GM12878 (cell line): ENCODE results near the gene FGF14. TPM values are rescaled to one million over a fixed set of nuclear protein-coding genes. Genes with fewer than 3 reads are reported as not detected.

ENCODE experiments used
- ATAC-seq: fragments of 200-7000 bp; cut with Tn5 transposase; 3 replicates; pipeline ENCODE4 v1.9.1; 2020; ENCODE audit warnings: mild to moderate bottlenecking, moderate library complexity
- BruUV-seq: library from RNA; stranded (reverse); fragments of 400-500 nt; replicated peaks from 2 replicates; lab custom pipeline; 2021; lab: Mats Ljungman, UMichigan
- CTCF ChIA-PET: fragments of 300-600 bp; sonication (Branson Sonifier 250); formaldehyde crosslinking; extraction: SDS; loops from one replicate; lab custom pipeline; 2021; ENCODE audit warnings: inconsistent platforms; lab: Yijun Ruan, JAX
- POLR2A ChIA-PET: fragments of 350-600 bp; formaldehyde crosslinking; extraction: SDS; loops from one replicate; lab custom pipeline; 2021; ENCODE audit warnings: inconsistent platforms; lab: Charles Lee
- RAD21 ChIA-PET: fragments of 300-600 bp; sonication (Branson Sonifier 250); formaldehyde crosslinking; loops from one replicate; lab custom pipeline; 2023; ENCODE audit warnings: antibody characterized with exemption; ENCODE audit not compliant: unreplicated experiment; lab: Charles Lee
- SMC1A ChIA-PET: fragments of 300-600 bp; sonication (Branson Sonifier 250); formaldehyde crosslinking; loops from one replicate; lab custom pipeline; 2023; ENCODE audit not compliant: unreplicated experiment, uncharacterized antibody; lab: Charles Lee
- DNase-seq: peaks from one replicate; pipeline ENCODE4 v3.0.0-alpha.2; 2011; ENCODE audit warnings: low read depth, low spot score
- FAIRE-seq: peaks from 3 replicates; lab custom pipeline; 2011; peaks lifted over from hg19 to GRCh38; lab: Jason Lieb, UNC
- H2AFZ ChIP-seq: 2 replicates; pipeline ENCODE4 v1.6.0; 2011; ENCODE audit warnings: low read depth, low read length, control low read depth; ENCODE audit not compliant: control insufficient read depth
- H3K27ac ChIP-seq: 2 replicates; pipeline ENCODE4 v1.5.1; 2011; ENCODE audit warnings: control low read depth; ENCODE audit not compliant: control insufficient read depth, insufficient read depth
- H3K27me3 ChIP-seq, 2 experiments: replicated peaks in 1 of 2; 2 replicates each; pipeline versions ENCODE4 v1.6.0 to v1.6.1; 2011; ENCODE audit warnings: low read length in 1 of 2; ENCODE audit not compliant: control insufficient read depth in 2 of 2, insufficient read depth in 2 of 2
- H3K36me3 ChIP-seq, 2 experiments: 2 replicates each; pipeline ENCODE4 v1.5.1; 2011; ENCODE audit warnings: low read length in 1 of 2; ENCODE audit not compliant: control insufficient read depth in 2 of 2, insufficient read depth in 2 of 2
- H3K4me1 ChIP-seq: 2 replicates; pipeline ENCODE4 v1.6.1; 2011; ENCODE audit warnings: mild to moderate bottlenecking, low read length, moderate library complexity, mixed read lengths; ENCODE audit not compliant: control insufficient read depth, insufficient read depth
- H3K4me2 ChIP-seq: 2 replicates; pipeline ENCODE4 v1.6.0; 2011; ENCODE audit warnings: control low read depth; ENCODE audit not compliant: control insufficient read depth, insufficient read depth
- H3K4me3 ChIP-seq: fragments of 200-600 bp; sonication (generic); 2 replicates; pipeline ENCODE4 v1.5.1; 2016
- H3K79me2 ChIP-seq: 2 replicates; pipeline ENCODE4 v1.6.0; 2011; ENCODE audit warnings: low read length; ENCODE audit not compliant: control insufficient read depth, insufficient read depth
- H3K9ac ChIP-seq: 2 replicates; pipeline ENCODE4 v1.8.0; 2011; ENCODE audit warnings: low read length, control low read depth, mixed read lengths; ENCODE audit not compliant: control insufficient read depth, insufficient read depth
- H3K9me3 ChIP-seq: replicated peaks from 3 replicates; pipeline ENCODE4 v1.5.1; 2011; ENCODE audit warnings: mild to moderate bottlenecking, low read length; ENCODE audit not compliant: control insufficient read depth, insufficient read depth
- H4K20me1 ChIP-seq: 2 replicates; pipeline ENCODE4 v1.6.0; 2011; ENCODE audit not compliant: control insufficient read depth, insufficient read depth
- ELK1 ChIP-seq: IDR thresholded peaks from 2 replicates; pipeline ENCODE4 v1.6.1; 2012; ENCODE audit warnings: low read depth, low read length, improper control_type of control experiment
- ESRRA ChIP-seq: IDR thresholded peaks from 2 replicates; pipeline ENCODE4 v1.6.1; 2012; ENCODE audit warnings: mild to moderate bottlenecking, low read length, improper control_type of control experiment
- HDGF ChIP-seq: fragments of 450-650 bp; IDR thresholded peaks from 2 replicates; pipeline ENCODE4 v1.6.1; 2016; ENCODE audit warnings: antibody characterized with exemption
- NFIC ChIP-seq: IDR thresholded peaks from 2 replicates; pipeline ENCODE4 v1.6.1; 2012; ENCODE audit warnings: low read depth, mild to moderate bottlenecking, inconsistent platforms, low read length, moderate library complexity
- NR2C2 ChIP-seq: IDR thresholded peaks from 2 replicates; pipeline ENCODE4 v1.6.1; 2011; ENCODE audit warnings: borderline replicate concordance, low read depth; ENCODE audit not compliant: control insufficient read depth, insufficient read length
- POU2F2 ChIP-seq: IDR thresholded peaks from 3 replicates; pipeline ENCODE4 v1.6.1; 2011; ENCODE audit warnings: low read depth, mild to moderate bottlenecking, low read length, borderline replicate concordance
- RCOR1 ChIP-seq: conservative IDR thresholded peaks from 2 replicates; pipeline ENCODE4 v1.6.1; 2012; ENCODE audit warnings: low read depth, low read length, improper control_type of control experiment
- RELB ChIP-seq: fragments of 450-650 bp; IDR thresholded peaks from 2 replicates; pipeline ENCODE4 v1.6.1; 2017; ENCODE audit warnings: low read depth, mild to moderate bottlenecking, moderate library complexity
- SIN3A ChIP-seq: IDR thresholded peaks from 2 replicates; pipeline ENCODE4 v1.6.1; 2012; ENCODE audit warnings: low read depth, low read length, improper control_type of control experiment
- SMAD1 ChIP-seq: fragments of 450-650 bp; IDR thresholded peaks from 2 replicates; pipeline ENCODE4 v1.6.1; 2018; ENCODE audit warnings: mild to moderate bottlenecking, low read depth; ENCODE audit not compliant: partially characterized antibody
- SRF ChIP-seq, 2 experiments: IDR thresholded peaks; 2 replicates each; pipeline ENCODE4 v1.6.1; 2011; ENCODE audit warnings: low read depth in 2 of 2, low read length in 2 of 2, mild to moderate bottlenecking in 1 of 2, moderate library complexity in 1 of 2
- TCF12 ChIP-seq: IDR thresholded peaks from 2 replicates; pipeline ENCODE4 v1.6.1; 2011; ENCODE audit warnings: low read depth, mild to moderate bottlenecking, low read length
- TCF3 ChIP-seq: IDR thresholded peaks from 2 replicates; pipeline ENCODE4 v1.6.1; 2012; ENCODE audit warnings: low read depth, mild to moderate bottlenecking, low read length, borderline replicate concordance; ENCODE audit not compliant: insufficient read depth
- WGBS: methylation state at CpG from one replicate; pipeline ENCODE4 v1.1.6; 2016; ENCODE audit warnings: low lambda C conversion rate; ENCODE audit not compliant: insufficient replicate concordance, insufficient coverage; ENCODE audit errors: missing lambda C conversion rate; 5-methylcytosine and 5-hydroxymethylcytosine counted together
- in situ Hi-C: fragments of 300-500 bp; cut with MboI; formaldehyde crosslinking; loops from 9 replicates; pipeline ENCODE4 v1.14.3; 2018; ENCODE audit warnings: mixed read lengths
- intact Hi-C: fragments of 100-400 bp; cut with micrococcal nuclease; formaldehyde crosslinking; loops from one replicate; pipeline ENCODE4 v1.14.2; 2022; ENCODE audit not compliant: unreplicated experiment
- polyA plus RNA-seq, 11 experiments: library from polyadenylated mRNA; depleted of rRNA in 4 of 11; unstranded in 6 of 11; stranded (reverse) in 5 of 11; fragments of >200 nt; fragmentation: Nextera tagmentation in 4 of 11; fragmentation: Illumina TruSeq in 1 of 11; extraction: Ambion mirVana in 4 of 11; extraction: Trizol in 1 of 11; gene quantifications; 1 replicate in 1 of 11; 2 replicates in 10 of 11; pipeline versions ENCODE4 v1.2.1 to v1.2.3, GENCODE V29; 2011 to 2016; ENCODE audit warnings: inconsistent platforms in 2 of 11, missing spikeins in 2 of 11, low read depth in 1 of 11
- total RNA-seq, 4 experiments: library from RNA; depleted of rRNA in 3 of 4; stranded (reverse); fragments of >200 nt in 3 of 4; fragmentation: Illumina TruSeq in 1 of 4; extraction: Trizol in 1 of 4; gene quantifications; 2 replicates each; pipeline versions ENCODE4 v1.2.1 to v1.2.3, GENCODE V29; 2013 to 2021
- TF ChIP-seq, protein P1 (sequence below): fragments of 450-650 bp; conservative IDR thresholded peaks from 2 replicates; pipeline ENCODE4 v1.6.1; 2017; ENCODE audit warnings: mild to moderate bottlenecking, moderate library complexity
- TF ChIP-seq, protein P2 (sequence below): fragments of 150-350 bp; IDR thresholded peaks from 2 replicates; pipeline ENCODE4 v1.6.1; 2016; ENCODE audit warnings: low read depth, low read length

The FGF14 gene
- total and polyA plus RNA-seq, 10 of the 15 experiments (the other 5 are each of a cell fraction or from before 2014, with no cell fraction given), result under 0.01 to 0.44 (median 0.04) TPM

- ChIA-PET POLR2A (no interaction called here), SMC1A (interaction anchor here (0.6 to 2.5 kb wide), 4 partner anchors 10 to 413 kb away, joined by 3 to 8 read pairs (median 4); no protein-coding TSS in a partner anchor), RAD21 (no interaction called here), CTCF (interaction anchor here (0.7 to 2.1 kb wide), 5 partner anchors 18 to 413 kb away, joined by 3 to 9 read pairs (median 4); no protein-coding TSS in a partner anchor)
- WGBS, result 10% methylated on average over 1 of the region's 1 CpG
- Histone ChIP-seq H3K4me2 (no peak overlapping the region), H3K27me3 (no peaks in the 10 kb centered on the region), H4K20me1 (no peaks in the 10 kb centered on the region), H3K4me3 (no peak overlapping the region), H3K27ac (no peak overlapping the region), H3K4me1 (no peaks in the 10 kb centered on the region), H3K9ac (no peak overlapping the region), H3K9me3 (no peaks in the 10 kb centered on the region), H2AFZ (no peak overlapping the region), H3K79me2 (no peaks in the 10 kb centered on the region), H3K36me3 (no peaks in the 10 kb centered on the region)
- no peak for FAIRE-seq
- no TSS peak for BruUV-seq
- ATAC-seq, result no peak
- intact Hi-C loops (loop anchor here (1.0 to 10.0 kb wide), 3 partner anchors 315 to 998 kb away; no protein-coding TSS in a partner anchor), in situ Hi-C loops (loop anchor here (25.0 kb wide), 1 partner anchor 320 kb away; no protein-coding TSS in a partner anchor)
- DNase-seq, result no peak
- no peak for TF ChIP-seq NFIC
- TF ChIP-seq, protein P1, sequence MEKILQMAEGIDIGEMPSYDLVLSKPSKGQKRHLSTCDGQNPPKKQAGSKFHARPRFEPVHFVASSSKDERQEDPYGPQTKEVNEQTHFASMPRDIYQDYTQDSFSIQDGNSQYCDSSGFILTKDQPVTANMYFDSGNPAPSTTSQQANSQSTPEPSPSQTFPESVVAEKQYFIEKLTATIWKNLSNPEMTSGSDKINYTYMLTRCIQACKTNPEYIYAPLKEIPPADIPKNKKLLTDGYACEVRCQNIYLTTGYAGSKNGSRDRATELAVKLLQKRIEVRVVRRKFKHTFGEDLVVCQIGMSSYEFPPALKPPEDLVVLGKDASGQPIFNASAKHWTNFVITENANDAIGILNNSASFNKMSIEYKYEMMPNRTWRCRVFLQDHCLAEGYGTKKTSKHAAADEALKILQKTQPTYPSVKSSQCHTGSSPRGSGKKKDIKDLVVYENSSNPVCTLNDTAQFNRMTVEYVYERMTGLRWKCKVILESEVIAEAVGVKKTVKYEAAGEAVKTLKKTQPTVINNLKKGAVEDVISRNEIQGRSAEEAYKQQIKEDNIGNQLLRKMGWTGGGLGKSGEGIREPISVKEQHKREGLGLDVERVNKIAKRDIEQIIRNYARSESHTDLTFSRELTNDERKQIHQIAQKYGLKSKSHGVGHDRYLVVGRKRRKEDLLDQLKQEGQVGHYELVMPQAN, result no peak
- TF ChIP-seq SRF (IDR thresholded peaks at IDR 0.05; ENCODE audit: low read depth in 2 of 2, low read length in 2 of 2), result no peak
- no peak for TF ChIP-seq ELK1
- TF ChIP-seq SMAD1, result no peak
- TF ChIP-seq HDGF, result no peak
- TF ChIP-seq TCF3, result no peak
- no peak for TF ChIP-seq TCF12
- TF ChIP-seq RCOR1, result no peak
- no peak for TF ChIP-seq ESRRA
- TF ChIP-seq RELB, result no peak
- no peak for TF ChIP-seq POU2F2
- TF ChIP-seq, protein P2, sequence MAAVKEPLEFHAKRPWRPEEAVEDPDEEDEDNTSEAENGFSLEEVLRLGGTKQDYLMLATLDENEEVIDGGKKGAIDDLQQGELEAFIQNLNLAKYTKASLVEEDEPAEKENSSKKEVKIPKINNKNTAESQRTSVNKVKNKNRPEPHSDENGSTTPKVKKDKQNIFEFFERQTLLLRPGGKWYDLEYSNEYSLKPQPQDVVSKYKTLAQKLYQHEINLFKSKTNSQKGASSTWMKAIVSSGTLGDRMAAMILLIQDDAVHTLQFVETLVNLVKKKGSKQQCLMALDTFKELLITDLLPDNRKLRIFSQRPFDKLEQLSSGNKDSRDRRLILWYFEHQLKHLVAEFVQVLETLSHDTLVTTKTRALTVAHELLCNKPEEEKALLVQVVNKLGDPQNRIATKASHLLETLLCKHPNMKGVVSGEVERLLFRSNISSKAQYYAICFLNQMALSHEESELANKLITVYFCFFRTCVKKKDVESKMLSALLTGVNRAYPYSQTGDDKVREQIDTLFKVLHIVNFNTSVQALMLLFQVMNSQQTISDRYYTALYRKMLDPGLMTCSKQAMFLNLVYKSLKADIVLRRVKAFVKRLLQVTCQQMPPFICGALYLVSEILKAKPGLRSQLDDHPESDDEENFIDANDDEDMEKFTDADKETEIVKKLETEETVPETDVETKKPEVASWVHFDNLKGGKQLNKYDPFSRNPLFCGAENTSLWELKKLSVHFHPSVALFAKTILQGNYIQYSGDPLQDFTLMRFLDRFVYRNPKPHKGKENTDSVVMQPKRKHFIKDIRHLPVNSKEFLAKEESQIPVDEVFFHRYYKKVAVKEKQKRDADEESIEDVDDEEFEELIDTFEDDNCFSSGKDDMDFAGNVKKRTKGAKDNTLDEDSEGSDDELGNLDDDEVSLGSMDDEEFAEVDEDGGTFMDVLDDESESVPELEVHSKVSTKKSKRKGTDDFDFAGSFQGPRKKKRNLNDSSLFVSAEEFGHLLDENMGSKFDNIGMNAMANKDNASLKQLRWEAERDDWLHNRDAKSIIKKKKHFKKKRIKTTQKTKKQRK, result no peak
- no peak for TF ChIP-seq NR2C2
- TF ChIP-seq SIN3A, result no peak
Measured at GRCh38 chr13:102142473-102142826, 259.4 kb downstream of the FGF14 start.
